ENCODE measurements around the gene NEGR1.

NEGR1 gene

GRCh38 chr1:71502006-71502405 is 780.3 kb downstream of the NEGR1 start:
- no peak for DNase-seq (ENCODE audit: low read depth)
- no peak overlapping the region for H3K4me3 ChIP-seq (ENCODE audit: low read depth, low read length)
- no peak for TF ChIP-seq CTCF (conservative IDR thresholded peaks at IDR 0.05; ENCODE audit: low read depth, low read length)

GRCh38 chr1:71498542-71498941 is 783.8 kb downstream of the NEGR1 start:
- no peak overlapping the region for H3K4me3 ChIP-seq (ENCODE audit: low read depth, low read length)
- no peak for DNase-seq (ENCODE audit: low read depth)
- no peak for TF ChIP-seq CTCF (conservative IDR thresholded peaks at IDR 0.05; ENCODE audit: low read depth, low read length)

GRCh38 chr1:71494163-71494562 is 788.2 kb downstream of the NEGR1 start:
- H3K4me3 ChIP-seq (ENCODE audit: low read depth, low read length): no peak overlapping the region
- no peak for TF ChIP-seq CTCF (conservative IDR thresholded peaks at IDR 0.05; ENCODE audit: low read depth, low read length)
- DNase-seq (ENCODE audit: low read depth): no peak

GRCh38 chr1:71492298-71493041 is 789.9 kb downstream of the NEGR1 start:
- TF ChIP-seq CTCF (conservative IDR thresholded peaks at IDR 0.05; ENCODE audit: low read depth, low read length): no peak
- no peak overlapping the region for H3K4me3 ChIP-seq (ENCODE audit: low read depth, low read length)
- no peak for DNase-seq (ENCODE audit: low read depth)

- DNase-seq (ENCODE audit: low read depth): no peak
- no peak for TF ChIP-seq CTCF (conservative IDR thresholded peaks at IDR 0.05; ENCODE audit: low read depth, low read length)
These were observed 791.9 kb downstream of the NEGR1 start for GRCh38 chr1:71490432-71490831.

GRCh38 chr1:71488555-71489252 is 793.6 kb downstream of the NEGR1 start:
- TF ChIP-seq CTCF (conservative IDR thresholded peaks at IDR 0.05; ENCODE audit: low read depth, low read length): no peak
- DNase-seq (ENCODE audit: low read depth): no peak
- no peak overlapping the region for H3K4me3 ChIP-seq (ENCODE audit: low read depth, low read length)

More at GRCh38 chr1:71490432-71490831, 791.9 kb downstream of the NEGR1 start:
- H3K4me3 ChIP-seq (ENCODE audit: low read depth, low read length): no peak overlapping the region

Data from choroid plexus epithelial cell (primary cell).